Stimulated activated CD8-positive, alpha-beta memory T cell treated with anti-CD3 and anti-CD28 coated beads, Interleukin-12 subunit alpha, Interleukin-12 subunit beta, amount 100 ng/mL, for 24 hours (primary cell): Measurements from ENCODE around the gene ITM2C.

Experiments
- DNase-seq: peaks from one replicate; pipeline ENCODE4 v3.0.0-alpha.2; 2020; ENCODE audit errors: extremely low read depth

ITM2C gene

DNA sequence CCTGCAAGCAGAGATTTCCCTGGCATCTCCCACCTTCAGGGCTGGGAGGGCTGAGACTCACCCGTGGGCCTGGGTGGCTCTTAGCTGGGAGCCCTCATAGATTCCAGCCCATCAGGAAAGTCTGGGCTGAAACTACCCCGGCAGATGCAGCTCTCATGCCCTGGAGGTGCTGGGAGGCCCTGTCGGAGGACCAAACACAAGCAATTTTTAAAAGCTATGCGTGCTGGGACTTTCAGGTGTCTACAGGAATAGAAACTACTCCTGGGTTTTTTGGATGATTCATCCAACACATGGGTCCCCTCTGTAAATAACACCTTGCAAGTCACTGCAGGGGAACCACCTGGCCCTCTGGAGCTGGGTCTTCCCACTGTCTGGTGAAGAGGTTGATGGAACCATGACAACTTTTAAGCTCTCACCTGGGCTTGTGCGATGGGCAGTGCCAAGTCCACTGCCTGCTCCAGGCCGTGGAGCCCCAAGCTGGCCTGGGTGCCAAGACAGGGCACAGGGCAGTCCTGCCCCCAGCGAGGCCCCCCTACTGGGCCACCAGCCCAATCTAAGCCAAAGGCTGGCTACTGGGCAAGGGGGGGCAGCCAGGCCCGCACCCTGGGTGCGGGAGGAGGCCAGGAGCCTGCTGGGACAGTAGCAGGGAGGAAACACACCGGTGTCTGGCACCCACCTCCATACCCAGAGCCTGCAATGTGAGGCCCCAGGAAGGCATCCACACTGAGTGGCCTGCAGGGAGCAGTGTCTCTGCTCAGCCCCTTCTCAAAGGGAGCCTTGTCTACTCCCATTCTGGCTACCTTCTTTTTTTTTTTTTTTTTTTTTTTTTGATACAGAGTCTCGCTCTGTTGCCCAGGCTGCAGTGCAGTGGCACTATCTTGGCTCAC lies 61.4 kb downstream of the ITM2C start:
- no peak for DNase-seq

DNA sequence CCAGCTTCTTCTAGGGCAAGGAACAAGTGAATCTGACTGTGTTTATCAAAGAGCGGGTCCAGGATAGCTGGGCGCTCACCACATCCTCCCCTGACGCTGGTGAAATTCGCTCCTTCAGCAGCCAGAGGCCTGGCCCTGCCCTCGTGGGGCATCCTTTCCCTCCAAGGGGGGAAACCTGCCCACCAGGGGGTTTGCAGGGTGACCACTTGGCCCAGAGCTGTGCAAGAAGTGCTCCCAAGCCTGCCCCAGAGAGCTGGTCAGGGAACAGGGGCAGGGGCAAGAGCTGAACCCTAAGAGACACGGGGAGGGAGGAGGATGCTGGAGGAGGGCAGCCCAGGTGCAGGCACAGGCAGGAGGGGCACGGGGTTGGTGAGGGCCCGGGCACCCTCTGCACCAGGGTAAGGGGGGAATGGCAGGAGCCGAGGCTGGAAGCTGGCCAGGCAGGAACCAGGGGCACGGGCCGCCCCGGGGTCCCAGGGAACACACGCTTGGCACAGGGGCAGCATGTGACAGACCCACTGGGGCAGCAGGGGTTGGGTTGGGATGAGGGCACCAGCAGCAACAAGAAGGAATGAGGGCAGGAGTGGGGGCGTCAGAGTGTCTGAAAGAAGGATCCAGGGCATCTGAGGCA lies 63.1 kb downstream of the ITM2C start:
- DNase-seq = no peak
